GM18907 (cell line): ENCODE results near the gene ABCG1.
"Not testable (repeated sequence)": the region's sequence is repeated elsewhere in the genome, so short reads cannot be mapped to it uniquely, and the experiment has no call there.

Experiments
- ATAC-seq: cut with Tn5 transposase; IDR thresholded peaks from one replicate; pipeline ENCODE4 v1.9.1; 2021; ENCODE audit warnings: mild to moderate bottlenecking, moderate library complexity; ENCODE audit not compliant: unreplicated experiment

Gene ABCG1

DNA sequence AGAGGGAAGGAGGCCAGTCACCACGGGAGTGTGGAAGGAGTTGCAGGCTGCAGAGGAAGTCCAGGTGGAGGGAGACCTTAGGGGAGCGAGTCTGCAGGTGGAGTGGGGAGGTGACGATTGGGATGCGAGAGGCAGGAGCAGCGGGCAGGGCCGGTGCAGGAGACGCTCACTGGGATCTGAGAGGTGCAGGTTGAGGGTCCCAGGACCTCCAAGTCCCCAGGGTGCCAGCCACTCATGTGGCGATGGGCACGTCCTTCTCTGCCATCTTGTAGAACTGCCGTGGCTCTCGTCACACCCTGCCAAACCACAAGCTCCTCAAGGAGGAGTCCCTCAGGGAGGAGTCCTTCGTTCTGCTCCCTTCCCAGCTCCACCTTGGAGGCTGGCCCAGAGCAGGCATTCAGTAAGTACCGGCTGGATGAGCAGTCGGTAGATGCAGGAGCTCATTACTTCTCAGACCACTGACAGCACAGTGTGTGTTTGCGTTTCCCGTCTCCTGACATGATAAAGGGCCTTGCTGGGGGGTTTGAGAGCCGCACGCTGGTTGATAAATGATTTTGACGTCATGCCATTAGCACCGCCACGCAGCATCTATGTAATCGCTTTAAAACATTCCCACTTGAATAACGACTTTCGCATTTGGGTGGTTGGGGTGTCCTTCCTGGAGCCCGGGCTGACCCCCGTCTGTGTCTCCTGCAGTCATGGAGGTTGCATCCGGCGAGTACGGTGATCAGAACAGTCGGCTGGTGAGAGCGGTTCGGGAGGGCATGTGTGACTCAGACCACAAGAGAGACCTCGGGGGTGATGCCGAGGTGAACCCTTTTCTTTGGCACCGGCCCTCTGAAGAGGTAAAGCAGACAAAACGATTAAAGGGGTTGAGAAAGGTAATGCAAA lies 68.5 kb downstream of the ABCG1 start:
- no peak for ATAC-seq

DNA sequence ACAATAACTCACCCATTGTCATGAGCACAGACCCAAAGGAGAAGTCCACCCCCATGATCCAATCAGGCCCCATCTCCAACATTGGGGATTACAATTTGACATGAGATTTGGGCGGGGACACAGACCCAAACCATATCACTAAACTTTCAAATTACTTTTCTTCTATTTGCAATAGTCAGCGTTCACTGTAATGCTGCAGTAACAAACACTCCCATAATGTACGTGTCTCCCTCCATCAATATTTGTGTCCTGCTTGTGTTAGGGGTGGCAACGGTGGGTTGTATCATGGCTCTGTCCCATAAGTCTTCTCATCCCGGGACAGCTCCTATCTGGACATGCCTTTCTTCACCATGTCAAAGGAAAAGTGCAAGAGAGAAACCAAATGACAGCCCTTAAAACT lies 70.0 kb downstream of the ABCG1 start:
- no peak for ATAC-seq

DNA sequence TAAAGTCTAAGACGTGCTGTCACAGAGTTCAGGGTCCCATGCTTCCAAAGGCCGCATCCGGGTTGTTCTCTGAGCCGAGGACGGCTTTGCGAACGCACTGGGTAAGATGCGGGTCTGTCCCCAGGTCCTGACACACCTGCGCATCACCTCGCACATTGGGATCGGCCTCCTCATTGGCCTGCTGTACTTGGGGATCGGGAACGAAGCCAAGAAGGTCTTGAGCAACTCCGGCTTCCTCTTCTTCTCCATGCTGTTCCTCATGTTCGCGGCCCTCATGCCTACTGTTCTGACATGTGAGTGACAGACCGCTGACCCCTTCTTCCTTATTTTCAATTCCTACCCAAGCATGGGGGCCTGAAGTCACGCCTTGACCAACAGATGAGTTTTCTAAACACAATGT lies 71.0 kb downstream of the ABCG1 start:
- no peak for ATAC-seq

DNA sequence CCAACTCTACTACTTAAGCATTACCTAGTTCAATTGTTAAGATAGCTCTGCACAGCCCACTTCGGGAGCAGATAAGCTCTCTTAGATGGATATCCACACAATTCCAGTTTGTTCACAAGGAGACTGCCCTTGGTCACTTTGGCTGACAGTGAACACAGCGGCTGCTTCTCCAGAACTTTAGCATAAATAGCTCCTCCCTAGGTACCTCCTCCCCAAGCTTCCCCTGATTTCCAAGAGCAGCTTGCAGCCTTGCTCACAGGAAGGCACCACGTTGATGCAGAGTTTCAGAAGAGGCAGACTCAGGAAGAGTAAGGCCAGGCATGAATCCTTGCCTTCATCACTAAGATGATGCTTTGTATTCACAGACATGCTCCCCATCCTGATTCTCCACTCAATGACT lies 71.6 kb downstream of the ABCG1 start:
- ATAC-seq = no peak

DNA sequence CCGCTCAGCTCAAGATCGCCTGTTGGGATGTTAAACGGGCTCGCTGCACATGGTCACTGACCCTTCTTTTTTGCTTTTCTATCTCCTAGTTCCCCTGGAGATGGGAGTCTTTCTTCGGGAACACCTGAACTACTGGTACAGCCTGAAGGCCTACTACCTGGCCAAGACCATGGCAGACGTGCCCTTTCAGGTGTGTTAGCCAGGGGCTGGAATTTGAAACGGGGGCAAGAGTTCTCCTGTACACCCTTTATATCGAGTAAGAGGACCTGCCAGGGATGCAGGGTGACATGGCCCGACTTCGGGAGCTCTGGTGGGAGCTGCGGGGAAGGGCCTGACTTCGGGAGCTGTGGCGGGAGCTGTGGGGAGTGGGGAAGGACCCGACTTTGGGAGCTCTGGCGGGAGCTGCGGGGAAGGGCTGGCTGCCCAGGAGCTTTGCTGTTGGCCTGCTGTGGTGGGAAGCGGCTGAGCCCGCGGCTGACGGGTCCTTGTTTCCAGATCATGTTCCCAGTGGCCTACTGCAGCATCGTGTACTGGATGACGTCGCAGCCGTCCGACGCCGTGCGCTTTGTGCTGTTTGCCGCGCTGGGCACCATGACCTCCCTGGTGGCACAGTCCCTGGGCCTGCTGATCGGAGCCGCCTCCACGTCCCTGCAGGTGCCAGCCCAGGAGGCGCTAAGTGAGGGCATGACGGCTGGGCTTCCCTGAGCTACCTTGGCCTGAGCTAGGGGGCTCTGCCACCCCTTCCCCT lies 72.2 kb downstream of the ABCG1 start:
- ATAC-seq = no peak

DNA sequence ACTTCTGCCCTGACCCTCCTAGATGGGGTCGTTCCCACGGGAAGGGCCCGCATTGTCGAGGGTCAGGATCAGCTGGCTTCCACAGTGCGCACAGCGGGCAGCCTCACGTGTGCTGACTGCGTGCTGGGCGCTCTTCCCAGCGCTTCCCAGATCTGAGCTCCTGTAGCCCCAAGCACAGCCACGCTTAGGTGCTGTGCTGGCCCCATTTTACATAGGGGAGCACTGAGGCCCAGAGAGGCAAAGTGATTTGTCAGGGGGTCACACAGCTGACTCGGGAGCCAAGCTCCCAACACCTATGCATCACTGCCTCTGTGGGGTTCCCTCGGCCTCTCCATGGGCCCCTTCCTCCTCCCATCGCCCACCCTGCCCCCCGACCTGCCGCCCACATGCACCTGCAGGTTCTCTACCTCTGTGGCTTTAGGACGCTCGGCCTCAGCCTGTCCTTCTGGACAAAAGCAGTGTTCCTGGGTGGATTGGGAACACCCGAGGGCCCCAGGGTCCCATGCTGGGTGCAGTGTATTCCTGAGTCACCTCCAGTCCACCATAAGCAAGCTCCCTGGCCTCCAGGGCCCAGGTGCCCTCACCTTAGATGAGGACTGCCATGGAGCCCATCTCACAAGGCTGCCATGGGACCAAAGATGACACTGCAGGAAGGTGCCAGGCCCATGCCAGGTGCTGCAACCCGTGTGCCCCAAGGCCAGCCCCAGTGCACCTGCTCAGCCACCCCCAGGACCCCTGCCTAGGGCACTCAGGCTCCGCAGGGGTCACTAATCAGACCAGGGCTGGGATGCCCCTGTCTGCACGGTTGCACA lies 73.0 kb downstream of the ABCG1 start:
- no peak for ATAC-seq

DNA sequence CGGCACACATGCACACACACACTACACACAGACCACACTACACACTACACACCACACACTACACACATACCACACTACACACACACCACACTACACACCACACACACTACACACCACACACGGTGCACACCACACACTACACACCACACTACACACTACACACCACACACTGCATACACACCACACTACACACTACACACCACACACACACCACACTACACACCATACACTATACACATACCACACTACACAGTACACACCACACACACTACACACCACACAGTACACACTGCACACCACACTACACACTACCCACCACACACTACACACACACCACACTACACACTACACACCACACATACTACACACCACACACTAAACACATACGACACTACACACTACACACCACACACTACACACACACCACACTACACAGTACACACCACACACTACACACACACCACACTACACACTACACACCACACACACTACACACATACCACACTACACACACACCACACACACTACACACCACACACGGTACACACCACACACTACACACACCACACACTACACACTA lies 73.7 kb downstream of the ABCG1 start:
- ATAC-seq = not testable (repeated sequence)

DNA sequence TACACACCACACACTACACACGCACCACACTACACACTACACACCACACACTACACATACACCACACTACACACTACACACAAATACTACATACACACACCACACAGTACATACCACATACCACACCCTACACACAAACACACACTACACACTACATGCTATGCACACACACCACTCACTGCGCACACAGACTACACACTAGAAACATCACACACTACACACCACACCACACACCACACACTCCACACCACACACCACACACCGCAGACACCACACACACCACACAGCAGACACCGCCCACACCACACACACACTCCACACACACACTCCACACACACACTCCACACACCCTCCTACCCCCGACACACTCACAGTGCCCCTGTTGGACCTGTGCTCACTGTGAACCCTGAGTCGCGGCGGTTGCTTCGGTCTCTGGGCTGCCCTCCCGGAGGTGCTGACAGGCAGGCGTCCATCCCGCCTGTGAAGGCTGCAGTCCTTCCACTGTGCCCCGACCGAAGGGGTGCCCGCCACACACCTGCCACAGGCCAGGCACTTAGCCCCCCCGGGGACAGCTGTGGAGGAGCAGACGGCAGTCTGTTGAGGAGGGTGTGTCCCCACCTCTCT lies 74.8 kb downstream of the ABCG1 start:
- no peak for ATAC-seq

DNA sequence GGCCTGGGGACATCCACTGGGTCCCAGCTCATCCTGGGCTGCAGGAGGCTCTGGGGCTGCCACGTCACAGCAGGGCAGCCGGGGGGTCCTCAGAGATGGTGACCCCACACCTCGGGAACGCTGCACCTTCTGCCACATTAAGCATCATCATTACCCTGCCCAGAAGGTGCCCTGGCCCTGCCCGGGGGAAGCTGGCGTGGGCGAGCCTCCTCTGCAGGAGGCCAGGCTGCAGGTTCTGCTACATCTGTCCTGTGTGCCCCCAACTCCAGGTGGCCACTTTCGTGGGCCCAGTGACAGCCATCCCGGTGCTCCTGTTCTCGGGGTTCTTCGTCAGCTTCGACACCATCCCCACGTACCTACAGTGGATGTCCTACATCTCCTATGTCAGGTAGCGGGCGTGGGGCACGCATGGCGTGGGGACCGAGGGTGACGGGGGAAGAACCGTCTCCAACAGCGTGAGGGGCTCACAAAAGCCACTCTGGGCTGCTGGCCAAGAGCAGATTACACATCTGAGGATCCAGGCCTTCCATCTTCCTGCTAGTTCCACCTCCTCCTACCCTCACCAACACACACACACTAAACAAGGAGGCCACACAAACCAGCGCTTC lies 75.4 kb downstream of the ABCG1 start:
- ATAC-seq = no peak

DNA sequence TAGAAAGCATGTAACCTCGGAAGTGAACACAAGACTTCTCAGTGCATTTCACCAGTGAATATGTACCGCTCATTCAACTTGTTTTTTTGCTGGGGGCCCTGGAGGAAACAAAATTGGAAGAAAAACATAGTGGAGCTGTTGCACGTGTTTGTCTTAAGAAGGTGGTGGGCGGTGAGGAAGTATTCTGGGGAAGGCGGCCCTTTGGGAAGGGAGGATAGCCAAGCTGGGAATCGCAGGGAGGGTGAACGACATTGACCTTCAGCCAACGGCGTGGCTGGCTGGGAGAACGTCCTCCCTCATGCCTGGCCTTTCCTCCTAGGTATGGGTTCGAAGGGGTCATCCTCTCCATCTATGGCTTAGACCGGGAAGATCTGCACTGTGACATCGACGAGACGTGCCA lies 76.9 kb downstream of the ABCG1 start:
- no peak for ATAC-seq

DNA sequence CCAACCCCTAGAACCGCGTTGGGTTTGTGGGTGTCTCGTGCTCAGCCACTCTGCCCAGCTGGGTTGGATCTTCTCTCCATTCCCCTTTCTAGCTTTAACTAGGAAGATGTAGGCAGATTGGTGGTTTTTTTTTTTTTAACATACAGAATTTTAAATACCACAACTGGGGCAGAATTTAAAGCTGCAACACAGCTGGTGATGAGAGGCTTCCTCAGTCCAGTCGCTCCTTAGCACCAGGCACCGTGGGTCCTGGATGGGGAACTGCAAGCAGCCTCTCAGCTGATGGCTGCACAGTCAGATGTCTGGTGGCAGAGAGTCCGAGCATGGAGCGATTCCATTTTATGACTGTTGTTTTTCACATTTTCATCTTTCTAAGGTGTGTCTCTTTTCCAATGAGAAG lies 77.6 kb downstream of the ABCG1 start:
- ATAC-seq = no peak

DNA sequence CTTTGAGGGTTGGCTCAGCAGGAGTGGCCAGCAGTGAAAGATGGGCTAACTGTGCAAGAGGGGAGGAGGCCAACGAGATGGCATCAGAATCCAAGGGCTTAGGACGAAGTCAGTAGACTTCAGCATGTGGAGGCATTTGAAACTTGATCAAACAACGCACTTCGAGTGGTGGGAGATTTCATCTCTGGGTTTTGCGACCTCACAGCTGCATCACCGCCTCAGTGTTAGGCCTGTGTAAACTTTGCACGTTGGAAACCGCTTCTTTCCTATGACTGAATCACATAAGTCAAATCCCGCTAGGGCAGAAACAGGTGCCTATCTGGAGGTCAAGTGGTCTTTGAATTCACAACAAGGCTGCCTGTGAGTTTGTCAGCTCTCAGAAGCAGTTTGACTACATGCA lies 78.4 kb downstream of the ABCG1 start:
- no peak for ATAC-seq

DNA sequence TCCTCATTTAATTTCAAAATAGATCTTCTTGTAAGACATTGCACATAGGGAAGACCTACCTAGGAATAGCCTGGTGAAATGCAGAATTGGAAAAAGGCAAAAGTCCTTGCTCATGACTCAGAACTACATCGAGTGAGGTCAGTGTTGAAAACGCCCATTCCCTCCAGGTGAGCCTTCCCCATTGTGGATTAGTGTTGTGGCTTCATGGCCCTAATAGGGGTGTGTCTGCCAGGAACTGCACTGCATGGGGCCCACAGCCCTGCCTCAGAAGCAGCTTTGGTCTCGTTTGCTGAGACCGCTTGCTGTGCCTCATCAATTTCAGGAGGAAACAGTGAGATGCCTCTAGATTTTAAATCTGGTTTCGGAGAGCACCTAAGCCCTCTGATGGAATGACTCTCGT lies 79.3 kb downstream of the ABCG1 start:
- ATAC-seq = no peak

DNA sequence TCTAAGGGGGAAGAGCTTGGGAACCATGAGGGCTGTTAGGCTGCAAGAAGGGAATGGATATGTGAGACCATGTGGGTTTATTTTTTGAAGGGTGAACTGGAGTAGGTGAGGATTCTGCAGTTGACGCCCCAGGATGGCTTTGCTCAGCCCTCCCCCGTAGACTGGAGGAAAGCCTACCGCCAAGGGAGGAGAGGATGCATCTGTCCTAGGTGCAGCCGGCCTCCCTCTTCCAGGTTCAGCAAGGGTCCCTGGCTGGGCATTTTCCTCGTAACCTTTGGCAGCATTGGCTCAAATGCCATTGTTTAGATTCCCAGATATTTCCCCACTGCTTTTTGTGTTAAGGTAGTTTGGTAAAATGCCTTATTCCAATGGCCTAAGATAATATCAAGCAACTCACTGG lies 79.7 kb downstream of the ABCG1 start:
- ATAC-seq = no peak

DNA sequence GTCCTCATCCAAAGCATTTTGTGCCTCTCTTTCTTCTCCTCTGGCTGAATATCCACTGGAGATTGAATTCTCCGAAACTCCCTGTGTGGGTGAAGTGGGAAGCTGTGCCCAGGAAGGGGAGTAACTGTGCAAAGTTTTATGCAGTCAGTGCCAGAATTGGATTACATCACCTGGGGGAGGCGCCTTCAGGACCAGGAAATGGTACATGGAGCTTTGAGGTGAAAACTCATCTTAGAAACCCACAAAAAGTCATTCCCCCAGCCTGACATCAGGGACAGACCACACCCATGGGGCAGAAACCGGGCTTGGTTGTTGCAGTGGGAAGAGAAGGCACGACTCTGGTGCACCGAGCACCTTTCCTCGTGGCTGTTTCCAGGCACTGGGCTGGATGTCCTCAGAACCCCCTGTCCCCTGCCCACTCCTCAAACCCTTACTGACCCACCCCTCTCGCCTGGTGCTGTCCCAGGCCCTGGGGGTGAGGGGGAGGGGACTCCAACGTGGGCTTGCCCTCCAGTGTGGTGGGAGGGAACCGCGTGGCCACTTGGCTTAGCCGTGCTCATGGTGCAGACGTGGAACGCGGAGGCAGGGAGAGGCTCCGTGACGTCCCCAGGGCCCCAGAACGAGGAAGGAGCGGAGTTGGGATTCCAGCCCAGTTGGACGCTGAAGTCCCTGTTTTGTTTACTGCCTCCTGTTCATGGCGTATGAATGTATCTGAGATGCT lies 80.5 kb downstream of the ABCG1 start:
- ATAC-seq = no peak

DNA sequence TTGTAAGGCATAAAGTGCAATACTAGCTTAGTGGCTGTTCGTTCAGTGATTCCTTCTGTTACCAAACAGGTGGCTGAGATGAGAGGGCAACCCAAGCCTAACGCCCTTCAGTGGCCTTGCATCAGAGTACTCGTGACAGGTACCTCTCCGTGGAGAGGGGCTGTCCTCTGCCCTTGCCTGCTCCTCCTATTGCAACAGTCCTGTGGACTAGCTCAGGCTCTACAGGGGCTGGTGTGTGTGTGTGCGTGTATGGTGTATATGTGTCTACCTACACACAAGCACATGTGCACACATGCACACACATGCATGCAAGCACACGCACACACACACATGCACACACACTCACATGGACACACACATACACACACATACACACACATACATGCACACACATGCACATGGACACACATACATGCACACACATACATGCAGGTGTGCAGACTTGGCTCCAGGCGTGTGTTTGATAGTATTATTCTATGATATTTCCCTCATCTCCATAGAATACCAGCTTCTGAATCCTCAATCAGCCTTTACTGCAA lies 81.2 kb downstream of the ABCG1 start:
- ATAC-seq = no peak

DNA sequence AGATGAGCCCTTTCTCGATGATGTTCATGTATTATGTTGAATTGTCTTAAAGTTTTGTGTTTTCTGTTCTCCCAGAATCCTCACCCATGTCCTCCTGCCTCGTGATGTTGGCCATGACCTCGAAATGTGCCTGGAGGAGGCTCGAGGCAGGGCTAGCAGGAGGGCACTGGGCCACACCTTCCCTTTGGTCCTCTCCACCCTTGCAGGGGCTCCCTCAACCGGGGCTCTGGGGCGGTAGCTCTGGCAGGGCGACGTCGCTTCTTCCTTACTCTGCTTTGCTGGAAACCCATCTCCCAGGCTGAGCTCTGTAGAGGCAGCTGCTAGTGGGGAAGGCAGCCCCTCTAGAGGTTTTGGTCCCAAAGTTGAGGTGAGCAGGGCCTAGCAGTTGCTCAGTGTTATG lies 82.0 kb downstream of the ABCG1 start:
- no peak for ATAC-seq

DNA sequence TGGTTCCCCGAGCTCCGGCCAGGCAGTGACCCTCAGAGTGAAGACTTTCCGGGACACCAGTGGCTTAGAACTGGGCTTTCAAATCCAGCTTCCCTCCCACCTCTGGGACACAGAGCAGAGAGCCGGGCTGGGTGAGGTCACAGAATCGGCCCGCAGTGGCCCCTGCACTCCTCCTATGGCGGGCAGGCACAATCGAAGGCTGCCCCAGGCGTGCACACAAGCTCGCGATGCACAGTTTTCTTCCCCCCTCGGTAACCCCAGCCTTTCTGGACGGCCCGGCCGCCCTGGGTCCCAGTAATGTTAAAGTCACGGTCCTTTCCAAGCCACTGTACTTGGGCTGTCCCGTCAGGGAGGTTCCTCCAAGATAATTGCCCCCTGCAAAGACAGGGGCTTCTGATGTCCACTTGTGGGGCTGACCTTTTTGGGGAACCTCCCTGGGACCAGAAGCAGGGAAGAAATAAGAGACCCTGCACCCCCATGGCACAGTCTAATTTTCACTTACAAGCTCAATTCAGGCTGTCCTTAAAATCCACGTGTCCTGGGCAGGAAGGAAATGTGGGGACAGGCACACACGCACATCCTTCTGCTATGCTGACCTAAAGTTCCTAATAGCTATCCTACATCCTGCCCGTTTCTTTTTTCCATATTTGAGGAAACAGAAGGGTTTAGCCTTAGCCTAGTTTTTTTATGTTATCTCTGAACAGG lies 82.6 kb downstream of the ABCG1 start:
- ATAC-seq = no peak
